GM19467 (cell line): ENCODE measurements around the gene MGMT.

Experiments
- ATAC-seq: cut with Tn5 transposase; IDR thresholded peaks from one replicate; pipeline ENCODE4 v1.9.1; 2021; ENCODE audit warnings: mild to moderate bottlenecking, moderate library complexity; ENCODE audit not compliant: unreplicated experiment

MGMT gene

DNA sequence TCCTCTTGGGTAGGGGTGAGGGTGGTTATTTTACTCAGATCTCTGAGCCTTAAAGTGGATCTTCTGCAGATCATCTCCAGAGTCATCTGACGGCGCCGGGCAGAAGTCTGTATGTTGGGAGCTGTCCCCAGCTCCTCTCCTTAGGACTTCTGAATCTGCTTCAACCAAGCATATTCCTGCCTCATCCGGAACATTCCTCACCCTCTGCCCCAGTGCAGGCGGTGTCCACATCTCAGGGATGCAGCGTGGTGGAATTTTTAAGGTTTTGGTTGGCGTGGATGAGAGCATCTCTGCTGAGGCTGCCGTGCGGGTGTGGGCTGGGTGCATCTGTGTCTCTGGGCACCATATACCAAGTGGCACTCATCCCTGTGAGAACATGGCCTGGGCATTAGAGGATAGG is 148.3 kb downstream of the MGMT start:
- no peak for ATAC-seq

DNA sequence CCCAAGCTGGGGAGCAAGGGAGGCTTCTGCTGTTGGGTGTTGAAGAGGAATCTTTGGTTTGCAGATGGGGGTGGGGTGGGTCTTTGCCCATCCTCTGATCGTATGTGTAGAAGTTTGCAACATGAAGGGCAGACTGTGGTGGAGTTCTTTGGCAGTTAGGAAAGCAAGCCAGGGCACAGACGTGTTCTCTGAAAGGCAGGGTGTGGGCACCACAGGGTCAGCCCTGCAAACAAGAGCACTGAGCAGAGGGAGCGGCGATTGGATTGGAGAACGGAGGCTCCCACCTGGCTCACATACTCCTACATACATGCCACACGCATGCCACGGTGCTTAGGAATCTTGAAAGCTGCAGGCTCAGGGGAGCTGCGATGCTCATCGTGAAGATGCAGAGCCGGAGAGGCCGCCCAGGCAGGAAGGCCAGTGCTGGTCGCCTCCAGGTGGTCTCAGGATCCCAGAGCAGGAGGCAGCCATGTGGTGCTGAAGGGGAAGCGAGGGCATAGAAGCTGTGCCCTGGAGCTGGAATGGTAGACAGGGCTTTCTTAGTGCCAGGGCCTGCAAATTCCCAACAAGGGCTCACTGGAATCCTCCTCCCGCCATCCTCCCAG is 149.0 kb downstream of the MGMT start:
- ATAC-seq: no peak

DNA sequence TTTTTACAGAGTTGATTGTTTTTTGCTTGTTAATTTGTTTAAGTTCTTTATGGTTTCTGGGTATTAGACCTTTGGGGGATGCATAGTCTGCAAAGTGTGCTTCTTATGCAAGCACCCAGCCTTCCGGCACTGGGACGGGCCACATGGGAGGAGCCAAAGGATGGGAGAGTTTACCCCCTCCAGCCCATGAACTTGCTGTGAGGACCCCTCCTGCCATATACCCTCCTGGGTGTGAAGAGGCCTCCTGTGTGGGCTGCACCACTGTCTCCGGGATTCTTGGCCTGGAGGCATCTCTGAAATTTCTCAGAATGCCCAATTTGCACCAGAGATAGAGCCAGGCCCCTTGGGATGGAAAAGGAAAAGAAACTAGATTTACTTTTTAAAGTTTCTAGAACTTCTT is 150.7 kb downstream of the MGMT start:
- ATAC-seq: no peak

DNA sequence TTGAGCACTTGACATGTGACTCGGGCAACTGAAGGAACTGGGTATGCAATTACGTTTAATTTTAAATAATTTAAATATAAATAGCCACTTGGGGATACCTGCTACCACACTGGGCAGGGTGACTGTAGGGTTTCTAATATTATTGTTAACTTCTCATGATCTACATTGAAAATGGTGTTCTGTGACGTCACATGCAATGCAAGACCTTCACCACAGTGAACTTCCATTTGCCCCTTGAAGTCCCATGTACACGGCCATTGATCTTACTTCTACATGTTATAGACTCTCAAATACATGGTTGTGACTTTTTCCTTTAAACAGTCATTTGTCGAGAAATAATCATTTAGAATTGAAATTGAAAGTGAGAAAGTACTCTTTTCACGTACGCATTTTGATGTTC is 154.0 kb downstream of the MGMT start:
- no peak for ATAC-seq

DNA sequence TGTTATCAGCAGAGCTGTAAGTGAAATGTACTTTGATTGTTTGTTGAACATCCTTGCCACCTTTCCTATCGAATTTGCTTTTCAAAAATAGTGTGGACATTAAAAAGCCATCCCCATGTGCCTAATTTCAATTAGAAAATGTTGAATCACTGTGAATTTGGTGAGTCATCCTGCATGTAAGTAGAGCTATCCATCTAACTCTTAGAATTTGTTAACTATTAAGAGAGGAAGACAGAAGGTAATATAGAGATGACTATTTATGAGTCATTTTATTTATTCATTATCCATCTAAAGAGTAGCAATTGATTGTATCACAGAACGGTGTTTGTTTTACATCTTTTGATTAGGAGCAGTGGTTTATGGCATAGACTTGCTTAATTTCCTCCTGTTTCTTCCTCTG is 154.7 kb downstream of the MGMT start:
- ATAC-seq: no peak

DNA sequence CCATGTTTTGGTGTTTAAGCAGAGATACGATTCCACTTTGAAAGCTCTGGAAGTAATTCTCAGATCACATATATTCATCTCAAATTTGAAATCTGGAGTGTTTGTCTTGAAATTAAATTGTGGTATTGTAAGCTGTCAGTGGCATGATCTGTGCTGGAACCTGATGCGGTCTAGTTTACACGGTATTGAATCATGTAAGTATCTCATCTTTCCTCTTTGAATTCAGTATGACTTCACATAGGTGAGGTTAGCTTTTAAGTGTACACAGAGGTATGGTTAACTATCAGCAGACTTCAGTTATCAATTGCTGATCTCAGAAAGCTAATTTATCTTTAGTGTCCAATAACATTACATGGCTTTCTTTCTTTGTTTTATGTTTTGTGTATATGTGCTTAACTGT is 155.2 kb downstream of the MGMT start:
- ATAC-seq: no peak

DNA sequence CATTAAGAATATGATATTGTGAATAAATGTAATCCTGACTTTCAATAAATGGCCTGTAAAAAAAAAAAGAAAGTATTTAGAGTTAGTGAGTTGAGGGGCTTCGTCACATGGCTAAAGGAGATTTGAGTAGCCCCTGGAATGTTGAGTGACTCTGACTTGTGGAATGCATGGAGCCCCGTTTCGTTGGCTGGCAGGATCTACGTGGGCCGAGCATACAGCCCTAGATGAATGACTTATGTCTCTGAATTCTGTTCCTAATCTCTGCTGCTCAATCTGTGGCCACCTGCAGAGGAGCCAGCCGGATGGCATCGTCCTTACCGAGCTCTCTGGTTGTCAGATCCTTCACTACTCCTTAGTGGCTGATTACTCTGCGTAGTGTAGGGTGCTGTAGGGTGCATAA is 155.7 kb downstream of the MGMT start:
- no peak for ATAC-seq

DNA sequence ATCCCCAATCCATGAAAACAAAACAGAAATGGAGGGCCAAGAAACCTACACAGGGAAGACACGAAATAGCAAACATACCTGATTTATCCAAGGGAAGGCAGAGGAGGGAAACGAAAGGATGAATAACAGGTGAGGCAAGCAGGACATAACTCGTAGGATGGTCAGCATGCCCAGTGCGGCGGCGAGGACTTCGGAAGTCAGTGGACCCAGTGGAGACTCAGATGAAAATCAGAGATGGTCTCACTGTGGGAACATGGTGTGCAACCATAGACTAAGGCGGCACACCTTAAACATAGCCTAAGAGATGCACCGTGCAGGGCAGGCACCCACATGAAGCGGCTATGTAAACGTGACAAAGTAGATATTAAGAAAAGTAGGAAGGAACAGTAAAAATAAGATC is 157.5 kb downstream of the MGMT start:
- ATAC-seq: no peak

DNA sequence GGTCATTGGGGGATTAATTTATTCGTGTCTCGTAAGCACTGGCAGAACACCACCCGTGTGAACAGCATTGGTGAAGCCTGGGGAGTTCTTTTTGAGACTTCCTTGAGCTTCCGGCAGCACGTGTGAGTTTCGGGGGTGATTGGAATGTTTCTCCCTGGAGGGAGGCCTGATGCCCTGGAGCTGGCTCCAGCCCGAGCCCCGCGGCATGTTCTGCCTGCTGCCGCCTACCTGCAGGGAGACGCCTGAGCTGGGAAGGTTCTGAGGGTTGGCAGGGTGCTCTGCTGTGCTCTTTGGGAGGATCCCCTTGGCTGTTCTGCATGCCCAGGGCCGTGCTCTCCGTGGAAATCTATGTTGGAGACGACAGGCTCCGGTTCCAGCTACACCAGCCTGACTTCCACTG is 159.3 kb downstream of the MGMT start:
- ATAC-seq: no peak

DNA sequence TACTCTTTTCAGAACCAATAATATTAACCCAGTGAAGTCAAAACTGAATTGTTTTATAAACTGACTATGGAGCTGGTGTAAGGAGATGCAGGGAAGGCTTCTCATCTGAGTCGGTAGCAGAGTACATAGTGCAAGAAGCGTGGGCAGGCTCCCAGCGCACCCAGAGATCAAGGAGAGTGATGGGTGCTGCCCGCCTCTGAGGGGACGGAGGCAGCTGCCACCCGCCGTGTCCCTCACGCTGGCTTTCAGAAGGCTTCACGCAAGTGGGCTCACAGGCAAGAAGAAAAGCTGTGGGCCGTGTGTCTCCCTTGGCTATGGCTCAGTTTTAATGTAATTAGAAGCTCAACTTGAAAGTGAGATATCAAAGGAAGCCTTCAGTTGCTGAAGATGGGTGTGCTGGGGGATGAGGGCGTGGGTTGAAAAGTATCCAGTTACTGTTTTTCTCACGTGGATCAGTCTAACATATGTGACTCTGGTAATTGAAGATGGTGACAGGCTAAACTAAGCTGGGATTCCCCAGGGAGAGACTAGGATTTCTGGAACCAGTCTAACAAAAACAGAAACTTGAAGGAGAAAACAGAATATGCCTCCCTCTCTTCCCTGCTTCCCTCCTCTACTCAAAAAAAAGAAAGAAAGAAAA is 159.9 kb downstream of the MGMT start:
- no peak for ATAC-seq

DNA sequence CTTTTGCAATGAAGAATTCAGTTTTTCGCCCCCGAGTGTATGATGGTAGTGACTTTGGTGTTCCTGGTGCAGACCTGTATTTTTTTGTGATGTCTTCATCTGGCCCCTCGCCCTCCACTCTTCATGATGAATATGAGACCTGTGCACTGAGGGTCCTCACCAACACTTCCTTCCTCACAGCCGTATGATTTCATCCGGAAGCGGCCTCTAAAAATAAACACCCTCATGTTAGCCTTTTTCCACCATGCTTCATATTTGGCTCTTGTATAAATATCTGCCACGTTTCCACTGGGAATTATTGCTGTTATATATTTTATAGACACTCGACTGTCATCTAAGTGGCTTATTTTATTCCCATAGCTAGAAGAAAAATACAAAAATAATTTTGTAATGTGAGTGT is 160.4 kb downstream of the MGMT start:
- no peak for ATAC-seq

DNA sequence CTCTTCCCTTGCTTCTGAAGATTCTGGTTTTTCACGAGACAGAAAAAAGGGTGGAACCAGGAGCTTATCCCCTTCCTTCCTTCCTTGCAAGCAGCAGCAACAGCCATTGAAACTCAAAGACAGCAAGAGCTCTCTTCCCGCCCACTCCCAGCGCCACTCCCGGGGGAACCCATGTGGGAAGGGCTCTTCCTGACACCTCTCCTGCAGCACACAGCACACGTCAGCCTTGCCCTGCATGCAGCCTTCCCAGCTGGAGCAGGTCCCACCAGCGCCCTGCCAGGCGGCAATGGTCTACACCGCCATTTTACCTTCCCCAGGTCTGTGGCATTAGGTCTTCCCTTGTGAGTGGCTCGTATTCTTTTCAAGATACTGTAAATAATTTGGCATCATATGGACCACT is 161.8 kb downstream of the MGMT start:
- ATAC-seq: no peak

DNA sequence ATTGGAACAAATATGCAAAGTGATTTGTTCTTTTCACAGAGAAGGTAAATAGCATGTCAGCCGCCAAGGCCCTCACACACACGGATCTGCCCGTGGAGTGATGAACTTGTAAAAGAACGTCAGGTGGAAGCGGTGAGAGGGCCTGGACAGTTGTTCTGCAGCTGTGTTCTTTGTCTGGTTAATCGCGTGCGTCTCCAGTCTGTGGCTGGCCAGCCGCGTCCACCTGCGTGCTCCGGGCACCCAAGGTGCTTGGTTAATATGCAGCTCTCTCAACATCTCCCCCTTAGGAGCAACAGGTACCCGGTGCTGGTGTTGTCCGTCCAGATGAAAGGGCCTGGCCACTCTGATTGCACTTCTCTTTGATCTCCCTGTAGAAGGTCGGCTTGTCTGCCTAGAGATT is 162.9 kb downstream of the MGMT start:
- no peak for ATAC-seq

DNA sequence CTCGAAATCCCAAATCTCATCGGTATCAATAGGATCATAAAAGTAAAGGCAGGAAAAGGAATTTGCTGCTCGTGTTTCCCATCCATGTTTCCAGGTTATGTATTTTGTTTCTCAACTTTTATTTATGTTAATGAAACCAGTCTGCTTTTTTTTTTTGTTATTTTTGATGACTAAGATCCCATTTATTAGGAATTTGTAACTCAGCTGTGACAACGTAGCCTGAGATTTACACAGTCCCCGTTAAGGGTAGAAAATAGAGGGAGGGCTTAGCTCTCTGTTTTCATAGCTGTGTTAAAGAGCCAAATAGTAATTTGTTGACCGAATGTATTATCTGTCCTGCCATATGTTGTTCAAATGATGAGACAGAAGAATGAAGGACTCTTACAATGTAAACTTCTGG is 164.0 kb downstream of the MGMT start:
- ATAC-seq: no peak

DNA sequence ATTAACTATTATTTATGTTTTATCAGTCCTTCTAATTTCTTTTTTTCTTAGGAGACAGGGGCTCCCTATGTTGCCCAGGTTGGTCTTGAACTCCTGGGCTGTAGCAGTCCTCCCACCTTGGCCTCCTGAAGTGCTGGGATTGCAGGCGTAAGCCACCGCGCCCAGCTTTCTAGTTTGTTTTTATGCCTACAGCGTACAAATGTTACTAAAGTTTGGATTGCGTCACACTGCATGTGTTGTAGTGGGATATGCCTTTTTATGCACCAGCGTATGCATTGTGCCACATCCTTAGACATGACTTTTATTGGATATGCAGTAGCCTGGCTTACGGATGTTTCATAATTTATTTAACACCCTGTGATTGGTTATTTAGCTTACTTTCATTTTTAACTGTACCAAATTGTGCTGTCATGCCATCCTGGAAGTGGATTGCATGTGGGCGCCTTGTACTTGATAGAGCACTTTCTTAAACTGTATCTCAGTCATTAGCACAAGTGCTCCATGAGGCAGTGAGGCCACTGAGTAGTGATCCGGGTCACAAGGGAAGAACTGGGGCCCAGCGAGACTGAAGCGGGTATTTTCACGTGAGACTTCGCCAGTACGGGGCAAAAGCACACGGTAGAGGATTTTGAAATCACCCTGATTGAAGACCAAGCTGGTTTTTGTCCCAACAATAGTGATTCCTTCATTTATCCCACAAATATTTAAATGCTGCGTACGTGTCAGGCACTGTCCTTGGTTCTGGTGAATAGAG is 165.0 kb downstream of the MGMT start:
- no peak for ATAC-seq

DNA sequence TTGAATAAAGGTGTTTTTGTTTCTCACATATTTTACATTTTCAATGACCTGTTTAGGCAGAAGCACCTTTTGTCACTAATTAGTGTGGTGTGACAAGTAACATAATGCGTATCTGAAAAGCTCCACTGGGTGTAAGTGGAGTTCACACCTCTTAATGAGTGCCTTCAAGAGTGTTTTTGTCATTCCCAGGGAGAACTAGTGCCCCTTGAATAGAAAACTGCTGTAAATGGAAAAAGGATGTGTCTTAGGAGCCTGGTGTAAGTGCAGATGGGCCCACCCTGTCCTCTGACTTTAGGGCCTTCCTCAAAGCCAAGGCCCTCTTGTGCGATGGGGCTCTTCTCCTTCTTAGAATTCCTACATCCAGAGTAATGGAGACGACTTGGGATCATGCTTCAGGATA is 170.0 kb downstream of the MGMT start:
- ATAC-seq: no peak

DNA sequence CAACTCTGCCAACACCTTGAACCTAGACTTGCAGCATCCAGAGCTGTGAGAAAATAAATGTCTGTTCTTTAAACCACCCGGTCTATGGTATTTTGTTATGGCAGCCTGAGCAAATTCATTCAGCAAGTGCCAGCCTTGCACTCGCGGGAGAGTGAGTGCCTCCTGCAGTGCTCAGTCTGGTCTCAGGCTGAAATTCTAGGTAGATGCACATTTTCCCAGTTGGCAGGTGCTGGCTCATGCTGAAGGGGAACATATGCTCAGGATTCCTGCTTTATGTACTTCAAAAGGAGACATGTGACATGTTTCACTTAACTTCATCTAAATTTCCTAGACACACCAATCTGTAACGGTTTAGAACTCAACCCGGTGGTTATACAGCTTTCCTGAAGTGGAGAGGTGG is 170.8 kb downstream of the MGMT start:
- no peak for ATAC-seq

DNA sequence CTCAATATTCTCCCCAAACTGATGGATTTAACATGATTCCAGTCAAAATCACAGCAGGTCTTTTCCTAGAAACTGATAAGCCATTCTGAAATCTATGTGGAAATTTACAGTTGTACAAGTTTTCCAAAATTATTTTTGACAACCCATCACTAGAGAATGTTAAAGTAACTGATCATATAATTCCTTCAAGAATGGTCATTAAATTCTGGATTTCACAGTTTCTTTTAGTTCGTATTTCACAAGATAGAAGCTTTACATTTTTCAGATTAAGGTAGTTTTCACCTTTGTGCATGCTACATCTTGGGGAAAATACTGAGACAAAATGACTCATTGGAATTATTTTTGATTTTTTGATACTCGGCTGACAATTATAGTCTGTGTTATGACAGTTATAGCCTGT is 174.3 kb downstream of the MGMT start:
- ATAC-seq: no peak

DNA sequence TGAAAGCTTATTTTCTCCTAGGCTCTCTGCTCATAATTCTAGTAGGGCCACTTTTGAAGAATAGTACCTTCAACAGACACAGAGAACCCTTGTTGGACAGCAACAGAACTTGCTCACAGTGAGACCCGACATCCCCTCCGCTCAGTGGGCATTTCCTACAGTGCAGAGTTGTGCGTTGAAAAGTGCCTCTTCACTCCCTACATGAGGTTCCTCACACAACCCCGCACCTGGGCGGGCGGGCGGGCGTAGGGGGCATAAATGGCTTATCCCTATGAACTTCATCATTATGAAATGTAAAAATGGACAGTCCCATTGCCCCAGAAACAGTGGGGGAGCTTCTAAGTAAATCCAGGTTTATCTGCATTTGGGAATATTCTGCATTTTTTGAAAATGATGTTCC is 174.9 kb downstream of the MGMT start:
- no peak for ATAC-seq

DNA sequence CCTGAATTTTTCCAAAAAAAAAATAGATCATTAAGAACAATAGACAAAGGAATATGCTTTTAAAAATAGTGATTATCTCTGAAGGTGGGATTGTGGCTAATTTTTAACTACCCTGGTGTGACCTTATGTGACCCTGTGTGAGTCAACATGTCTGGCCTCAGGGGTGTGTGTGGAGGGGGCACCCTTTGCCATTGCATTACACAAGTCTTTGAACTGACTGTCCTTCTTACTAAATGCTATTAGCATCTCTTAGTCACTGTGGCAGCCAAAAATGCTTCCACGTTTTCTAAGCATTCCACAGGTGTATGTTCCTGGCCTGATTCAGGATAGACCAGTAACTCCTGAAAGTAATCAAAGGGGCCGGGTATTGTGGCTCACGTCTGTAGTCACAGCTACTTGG is 175.4 kb downstream of the MGMT start:
- no peak for ATAC-seq

DNA sequence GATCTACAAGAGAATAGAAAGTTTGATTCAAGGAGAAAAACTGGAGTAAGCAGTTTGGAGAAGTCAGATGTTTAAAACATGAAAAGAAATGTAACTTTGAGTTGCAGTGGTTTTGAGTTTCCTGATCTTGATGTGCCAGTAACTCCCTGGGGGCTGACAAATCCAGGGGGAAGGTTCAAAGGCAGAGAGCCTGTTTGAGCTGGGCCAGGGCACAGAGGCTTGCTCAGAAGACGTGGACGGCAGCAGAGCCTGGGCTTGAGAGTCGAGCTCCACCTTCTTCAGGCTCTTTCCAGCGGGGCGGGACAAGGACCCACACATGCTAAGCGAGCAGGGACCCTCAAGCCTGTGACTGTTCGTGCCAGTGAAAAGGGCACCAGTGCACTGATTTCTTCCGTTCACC is 176.2 kb downstream of the MGMT start:
- no peak for ATAC-seq

DNA sequence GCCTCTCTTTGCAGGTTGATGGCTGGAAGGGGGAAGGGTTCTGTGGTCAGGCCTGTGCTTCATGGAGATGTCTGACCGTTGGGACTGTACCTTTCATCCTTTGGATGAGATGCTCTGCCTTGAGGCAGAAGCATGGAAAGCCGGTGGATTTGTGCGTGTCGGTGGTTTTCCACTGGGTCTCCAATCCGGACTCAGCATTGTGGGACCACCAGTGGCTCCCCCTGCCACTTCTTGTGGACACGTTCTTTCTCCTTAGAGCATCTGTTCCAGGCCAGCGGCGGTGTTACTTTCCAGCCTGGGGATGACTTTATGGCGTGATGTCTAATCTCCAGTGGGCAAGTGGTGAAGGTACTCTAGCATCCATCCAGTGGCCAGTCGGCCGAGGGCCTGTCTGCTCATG is 178.4 kb downstream of the MGMT start:
- ATAC-seq: no peak

DNA sequence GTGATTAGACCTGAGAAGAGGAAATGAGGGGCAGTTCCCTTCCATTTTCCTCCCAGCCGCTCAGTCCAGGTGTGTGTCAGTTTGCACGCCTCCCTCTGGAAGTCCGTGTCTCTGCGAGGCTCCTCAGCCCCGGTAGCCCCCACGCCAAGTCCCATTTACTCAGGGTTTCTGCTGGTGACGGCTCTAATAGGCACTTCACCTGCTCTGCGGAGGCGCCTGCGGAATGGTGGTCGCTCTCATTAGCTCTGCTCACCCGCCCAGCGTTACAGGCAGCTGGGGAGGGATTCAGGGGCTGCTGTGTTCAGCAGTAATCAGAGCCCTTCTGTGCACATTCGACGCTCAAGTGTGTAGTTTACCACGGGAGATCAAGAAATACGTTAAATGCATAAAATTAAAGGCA is 179.9 kb downstream of the MGMT start:
- ATAC-seq: no peak
